Astrocyte (in vitro differentiated cells and primary cell): ENCODE data around the gene DHX40. TPM values are rescaled to one million over a fixed set of nuclear protein-coding genes. Genes with fewer than 3 reads are reported as not detected.
A peak's percentile ranks its signal among the peaks of the same experiment; 100 is the strongest.

ENCODE experiments used
- DNase-seq: peaks from one replicate; pipeline ENCODE4 v3.0.0-alpha.2; 2010; ENCODE audit warnings: low read depth
- FAIRE-seq: peaks from 2 replicates; lab custom pipeline; 2011; peaks lifted over from hg19 to GRCh38; lab: Jason Lieb, UNC
- H2AFZ ChIP-seq: 2 replicates; pipeline ENCODE4 v1.6.0; 2012; ENCODE audit warnings: low read depth, low read length, inconsistent platforms
- H3K27ac ChIP-seq: 2 replicates; pipeline ENCODE4 v1.5.1; 2011; ENCODE audit warnings: low read depth, low read length, inconsistent platforms
- H3K27me3 ChIP-seq: 2 replicates; pipeline ENCODE4 v1.6.0; 2011; ENCODE audit warnings: low read length, inconsistent platforms; ENCODE audit not compliant: insufficient read depth
- H3K36me3 ChIP-seq: 2 replicates; pipeline ENCODE4 v1.5.1; 2011; ENCODE audit warnings: low read length, inconsistent platforms; ENCODE audit not compliant: insufficient read depth
- H3K4me1 ChIP-seq: 2 replicates; pipeline ENCODE4 v1.5.1; 2011; ENCODE audit warnings: low read length, inconsistent platforms; ENCODE audit not compliant: insufficient read depth
- H3K4me2 ChIP-seq: 2 replicates; pipeline ENCODE4 v1.6.0; 2012; ENCODE audit warnings: low read length, inconsistent platforms
- H3K4me3 ChIP-seq: 2 replicates; pipeline ENCODE4 v1.5.1; 2011; ENCODE audit warnings: low read depth, mild to moderate bottlenecking, low read length, inconsistent platforms; ENCODE audit not compliant: insufficient read depth
- H3K79me2 ChIP-seq: 2 replicates; pipeline ENCODE4 v1.6.0; 2012; ENCODE audit warnings: mild to moderate bottlenecking, low read length, inconsistent platforms; ENCODE audit not compliant: insufficient read depth
- H3K9ac ChIP-seq: 2 replicates; pipeline ENCODE4 v1.6.0; 2012; ENCODE audit warnings: mild to moderate bottlenecking, low read length, inconsistent platforms
- H3K9me3 ChIP-seq: 2 replicates; pipeline ENCODE4 v1.5.1; 2012; ENCODE audit warnings: low read depth, mild to moderate bottlenecking, low read length, inconsistent platforms; ENCODE audit not compliant: insufficient read depth
- H4K20me1 ChIP-seq: 2 replicates; pipeline ENCODE4 v1.6.0; 2012; ENCODE audit warnings: low read length, inconsistent platforms; ENCODE audit not compliant: insufficient read depth
- H3K27ac Mint-ChIP-seq: one replicate; pipeline ENCODE4 v1.8.0; 2021; ENCODE audit warnings: mild to moderate bottlenecking, mixed read lengths; ENCODE audit not compliant: unreplicated experiment
- H3K27me3 Mint-ChIP-seq: one replicate; pipeline ENCODE4 v1.8.0; 2021; ENCODE audit warnings: low read depth, mixed read lengths; ENCODE audit not compliant: unreplicated experiment
- H3K36me3 Mint-ChIP-seq: one replicate; pipeline ENCODE4 v1.8.0; 2021; ENCODE audit warnings: low read depth, mixed read lengths; ENCODE audit not compliant: unreplicated experiment
- H3K4me1 Mint-ChIP-seq: one replicate; pipeline ENCODE4 v1.8.0; 2021; ENCODE audit warnings: low read depth, mixed read lengths; ENCODE audit not compliant: unreplicated experiment
- H3K4me3 Mint-ChIP-seq: one replicate; pipeline ENCODE4 v1.8.0; 2021; ENCODE audit warnings: mild to moderate bottlenecking, moderate library complexity, mixed read lengths; ENCODE audit not compliant: unreplicated experiment
- H3K9me3 Mint-ChIP-seq: one replicate; pipeline ENCODE4 v1.8.0; 2021; ENCODE audit warnings: mild to moderate bottlenecking, mixed read lengths; ENCODE audit not compliant: unreplicated experiment
- CTCF ChIP-seq: IDR thresholded peaks from 2 replicates; pipeline ENCODE4 v1.5.1; 2011; ENCODE audit warnings: low read depth, mild to moderate bottlenecking, inconsistent platforms, low read length, moderate library complexity; ENCODE audit not compliant: insufficient read depth
- EZH2 ChIP-seq: IDR thresholded peaks from 2 replicates; pipeline ENCODE4 v1.6.1; 2012; ENCODE audit warnings: mild to moderate bottlenecking, low read length, inconsistent platforms; ENCODE audit not compliant: insufficient read depth
- total RNA-seq: library from RNA; stranded (reverse); gene quantifications from 2 replicates; pipeline ENCODE4 v1.2.1, GENCODE V29; 2021

The DHX40 gene
- total RNA-seq, 1 donor from 2014 or later, result 31.0 TPM

DNA sequence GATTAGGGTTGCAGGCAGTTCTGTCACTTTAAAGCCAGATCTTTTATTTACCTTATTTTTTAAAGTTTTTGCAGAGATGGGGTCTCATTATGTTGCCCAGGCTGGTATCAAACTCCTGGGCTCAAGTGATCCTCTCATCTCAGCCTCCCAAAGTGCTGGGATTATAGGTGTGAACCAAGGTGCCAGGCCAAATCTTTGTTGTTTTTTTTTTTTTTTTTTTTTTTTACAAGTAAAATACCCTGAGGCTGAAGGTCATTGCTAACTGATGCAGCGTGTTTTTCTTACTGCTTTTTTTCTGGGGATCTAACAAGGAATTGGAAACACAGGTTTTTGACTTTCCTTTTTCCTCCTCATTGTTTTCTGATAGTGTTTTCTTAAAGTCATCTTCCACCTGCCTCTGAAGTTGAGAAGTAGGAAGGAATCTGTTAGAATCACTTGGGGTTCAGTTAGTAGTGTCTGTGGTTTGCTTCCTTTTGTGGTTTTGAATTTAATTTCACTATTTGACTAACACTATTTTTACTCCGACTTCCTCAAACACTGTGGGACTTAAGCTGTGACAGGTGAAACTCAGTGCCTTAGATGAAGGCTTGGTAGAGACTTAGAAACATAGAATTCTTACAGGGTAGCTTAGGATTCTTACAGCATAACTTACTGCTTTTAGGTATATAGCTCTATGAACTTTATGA is 76.5 kb downstream of the DHX40 start:
- no peak for TF ChIP-seq CTCF
- TF ChIP-seq EZH2, result no peak
- Histone ChIP-seq H3K9me3 (no peaks in the 10 kb centered on the region), H3K4me2 (no peak overlapping the region), H4K20me1 (peaks cover 96% of the 10 kb centered on the region), H2AFZ (no peak overlapping the region), H3K27me3 (no peaks in the 10 kb centered on the region), H3K27ac (no peak overlapping the region), H3K36me3 (peaks cover 22% of the 10 kb centered on the region), H3K4me3 (no peak overlapping the region), H3K79me2 (peaks cover 100% of the 10 kb centered on the region), H3K9ac (no peak overlapping the region), H3K4me1 (no peaks in the 10 kb centered on the region)
- Mint-ChIP-seq H3K36me3 (peaks cover 13% of the 10 kb centered on the region), H3K4me3 (peak overlapping the region; percentile 10), H3K27me3 (no peaks in the 10 kb centered on the region), H3K27ac (no peak overlapping the region), H3K9me3 (no peaks in the 10 kb centered on the region), H3K4me1 (peaks cover 45% of the 10 kb centered on the region)
- FAIRE-seq (no peak), DNase-seq (no peak)

DNA sequence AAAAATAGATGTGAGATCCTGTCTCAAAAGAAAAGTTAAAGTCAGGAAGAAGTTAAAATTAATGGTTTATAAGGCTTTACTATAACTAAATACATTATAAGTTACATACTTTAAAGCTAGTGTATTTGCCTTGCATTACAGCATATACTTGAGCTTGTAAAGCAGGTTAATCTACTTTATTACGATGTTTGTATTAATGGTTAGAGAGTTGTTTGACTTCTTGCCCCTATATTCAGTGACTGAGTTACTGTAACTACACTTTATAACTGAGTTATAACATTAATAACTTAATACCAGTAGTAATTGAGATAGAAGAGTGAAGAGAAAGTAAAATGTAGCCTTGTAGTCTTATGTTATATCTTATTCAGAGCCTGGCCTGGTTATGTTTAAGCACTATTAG is 77.2 kb downstream of the DHX40 start:
- Mint-ChIP-seq H3K9me3 (no peaks in the 10 kb centered on the region), H3K27ac (no peak overlapping the region), H3K4me3 (peak overlapping the region; percentile 7), H3K4me1 (peaks cover 50% of the 10 kb centered on the region), H3K36me3 (peaks cover 18% of the 10 kb centered on the region), H3K27me3 (no peaks in the 10 kb centered on the region)
- H3K9me3 ChIP-seq, result no peaks in the 10 kb centered on the region
- H3K27me3 ChIP-seq, result no peaks in the 10 kb centered on the region
- FAIRE-seq, result no peak
- H3K36me3 ChIP-seq, result peaks cover 27% of the 10 kb centered on the region
- peaks cover 100% of the 10 kb centered on the region for H3K79me2 ChIP-seq
- H3K27ac ChIP-seq, result no peak overlapping the region
- peaks cover 98% of the 10 kb centered on the region for H4K20me1 ChIP-seq
- DNase-seq, result no peak
- H3K4me3 ChIP-seq, result no peak overlapping the region
- no peak for TF ChIP-seq CTCF
- no peak for TF ChIP-seq EZH2
- H3K9ac ChIP-seq, result no peak overlapping the region
- no peak overlapping the region for H3K4me2 ChIP-seq
- no peaks in the 10 kb centered on the region for H3K4me1 ChIP-seq
- no peak overlapping the region for H2AFZ ChIP-seq
